Sigmoid colon (tissue), 7 donors: ENCODE measurements around the gene MGRN1. TPM values are rescaled to one million over a fixed set of nuclear protein-coding genes. Genes with fewer than 3 reads are reported as not detected.

Experiments
- DNase-seq: peaks from one replicate; pipeline ENCODE4 v3.0.0-alpha.2; 2019
- H3K27ac ChIP-seq, 4 donors: fragments of 200-600 bp; sonication (generic); one replicate each; pipeline ENCODE4 v1.5.1; 2016 to 2019; ENCODE audit warnings: mild to moderate bottlenecking in 1 of 4
- H3K27me3 ChIP-seq, 3 donors: fragments of 200-600 bp; sonication (generic); one replicate each; pipeline ENCODE4 v1.5.1; 2019; ENCODE audit warnings: mild to moderate bottlenecking in 1 of 3
- H3K36me3 ChIP-seq, 4 donors: fragments of 200-600 bp; sonication (generic); one replicate each; pipeline ENCODE4 v1.5.1; 2016 to 2019
- H3K4me1 ChIP-seq, 4 donors: fragments of 200-600 bp; sonication (generic); one replicate each; pipeline ENCODE4 v1.5.1; 2017 to 2019
- H3K4me3 ChIP-seq, 4 donors: fragments of 200-600 bp; sonication (generic); one replicate each; pipeline ENCODE4 v1.5.1; 2017 to 2019; ENCODE audit warnings: mild to moderate bottlenecking in 2 of 4, moderate library complexity in 1 of 4
- H3K9me3 ChIP-seq, 4 donors: fragments of 200-600 bp in 3 of 4; sonication (generic) in 3 of 4; one replicate each; pipeline versions ENCODE4 v1.5.1 to v1.6.1; 2013 to 2019
- EP300 ChIP-seq, 4 donors: sonication (generic); formaldehyde crosslinking; IDR thresholded peaks; one replicate each; pipeline ENCODE4 v1.6.1; 2017; ENCODE audit warnings: antibody characterized with exemption in 4 of 4
- POLR2A ChIP-seq, 2 donors: fragments of 450-650 bp; IDR thresholded peaks; one replicate each; pipeline ENCODE4 v1.6.1; 2016; ENCODE audit warnings: antibody characterized with exemption in 2 of 2, mild to moderate bottlenecking in 2 of 2, moderate library complexity in 2 of 2
- POLR2AphosphoS5 ChIP-seq, 4 donors: sonication (generic); formaldehyde crosslinking; IDR thresholded peaks; one replicate each; pipeline ENCODE4 v1.6.1; 2017; ENCODE audit warnings: antibody characterized with exemption in 4 of 4
- WGBS, 2 donors: extraction: QIAGEN DNeasy Blood & Tissue Kit; methylation state at CpG; one replicate each; pipeline ENCODE4 v1.1.7; 2013; 5-methylcytosine and 5-hydroxymethylcytosine counted together
- intact Hi-C: fragments of 100-400 bp; cut with DNase I; formaldehyde crosslinking; loops from one replicate; pipeline ENCODE4 v1.15.1; 2023
- polyA plus RNA-seq, 3 donors: library from polyadenylated mRNA; stranded (reverse); fragments of 200-250 nt; gene quantifications; one replicate each; pipeline ENCODE4 v1.2.3, GENCODE V29; 2013
- total RNA-seq, 4 donors: library from RNA; depleted of rRNA; stranded (reverse); fragments of >200 nt; gene quantifications; one replicate each; pipeline ENCODE4 v1.1.0, GENCODE V29; 2016
- TF ChIP-seq, protein P1 (sequence below), 4 experiments: fragments of 450-650 bp in 3 of 4; fragments of 200-600 bp in 1 of 4; IDR thresholded peaks; one replicate each; pipeline ENCODE4 v1.5.1; 2016 to 2019; ENCODE audit warnings: antibody characterized with exemption in 4 of 4, mild to moderate bottlenecking in 3 of 4, moderate library complexity in 2 of 4
- donor health status: healthy with polysubstance abuse.
- donor health status: Bipolar disorder and iron deficiency.
- donor health status: healthy.

The MGRN1 gene
- total and polyA plus RNA-seq, 7 donors = 16.8 to 37.9 (median 28.2) TPM

DNA sequence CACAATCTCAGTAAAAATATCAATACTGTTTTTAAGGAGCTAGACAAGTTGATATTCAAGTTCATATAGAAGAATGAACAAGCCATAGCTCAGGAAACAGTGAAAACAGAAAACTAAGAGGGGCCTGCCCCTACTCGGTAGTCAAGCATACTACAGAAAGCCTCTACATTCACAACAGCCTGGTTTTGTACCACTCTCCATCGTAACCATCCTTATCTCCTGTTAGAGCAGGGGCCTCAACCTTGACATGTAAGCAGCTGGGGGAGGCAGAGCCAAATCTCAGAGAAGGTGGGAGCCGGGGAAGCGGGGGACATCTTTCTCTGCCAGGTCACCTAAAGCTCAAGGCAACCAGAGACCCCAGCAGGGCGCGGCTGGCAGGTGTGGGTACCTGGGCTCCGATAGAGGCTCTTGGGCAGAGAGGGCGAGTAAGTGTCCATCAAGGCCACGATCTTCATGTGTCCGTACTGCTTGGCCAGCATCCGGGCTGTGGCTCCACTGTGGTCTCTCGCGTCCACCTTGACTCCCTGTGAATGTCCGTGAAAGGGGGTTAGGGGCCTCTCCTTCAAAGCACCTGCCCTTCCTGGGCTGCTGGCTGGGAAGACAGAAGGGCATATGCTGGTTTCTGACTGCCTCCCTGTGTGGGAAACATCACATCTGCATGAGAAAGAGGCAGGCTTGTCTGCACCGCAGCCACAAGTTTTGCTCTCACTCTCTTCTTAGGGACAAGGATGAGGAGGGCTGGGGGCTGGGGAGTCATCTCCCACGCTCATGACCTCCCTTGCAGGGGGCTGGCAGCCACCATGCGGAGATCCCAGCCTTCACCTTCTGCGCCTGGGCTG, 89.3 kb downstream of the MGRN1 start:
- TF ChIP-seq, protein P1, sequence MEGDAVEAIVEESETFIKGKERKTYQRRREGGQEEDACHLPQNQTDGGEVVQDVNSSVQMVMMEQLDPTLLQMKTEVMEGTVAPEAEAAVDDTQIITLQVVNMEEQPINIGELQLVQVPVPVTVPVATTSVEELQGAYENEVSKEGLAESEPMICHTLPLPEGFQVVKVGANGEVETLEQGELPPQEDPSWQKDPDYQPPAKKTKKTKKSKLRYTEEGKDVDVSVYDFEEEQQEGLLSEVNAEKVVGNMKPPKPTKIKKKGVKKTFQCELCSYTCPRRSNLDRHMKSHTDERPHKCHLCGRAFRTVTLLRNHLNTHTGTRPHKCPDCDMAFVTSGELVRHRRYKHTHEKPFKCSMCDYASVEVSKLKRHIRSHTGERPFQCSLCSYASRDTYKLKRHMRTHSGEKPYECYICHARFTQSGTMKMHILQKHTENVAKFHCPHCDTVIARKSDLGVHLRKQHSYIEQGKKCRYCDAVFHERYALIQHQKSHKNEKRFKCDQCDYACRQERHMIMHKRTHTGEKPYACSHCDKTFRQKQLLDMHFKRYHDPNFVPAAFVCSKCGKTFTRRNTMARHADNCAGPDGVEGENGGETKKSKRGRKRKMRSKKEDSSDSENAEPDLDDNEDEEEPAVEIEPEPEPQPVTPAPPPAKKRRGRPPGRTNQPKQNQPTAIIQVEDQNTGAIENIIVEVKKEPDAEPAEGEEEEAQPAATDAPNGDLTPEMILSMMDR (IDR thresholded peaks at IDR 0.05) = no peak
- TF ChIP-seq POLR2AphosphoS5 (IDR thresholded peaks at IDR 0.05) (no peak), EP300 (IDR thresholded peaks at IDR 0.05) (no peak), POLR2A (IDR thresholded peaks at IDR 0.05) (no peak)
- no peak overlapping the region for H3K27ac ChIP-seq
- no peaks in the 10 kb centered on the region for H3K9me3 ChIP-seq
- intact Hi-C loops = no loop called here
- WGBS, 2 donors = 92 to 94% methylated on average over 18 of the region's 18 CpGs
- no peaks in the 10 kb centered on the region for H3K27me3 ChIP-seq
- peaks cover 0 to 70% (median 8%) of the 10 kb centered on the region in 4 donors for H3K36me3 ChIP-seq
- no peaks in the 10 kb centered on the region for H3K4me1 ChIP-seq
- no peak for DNase-seq
- H3K4me3 ChIP-seq = no peak overlapping the region

DNA sequence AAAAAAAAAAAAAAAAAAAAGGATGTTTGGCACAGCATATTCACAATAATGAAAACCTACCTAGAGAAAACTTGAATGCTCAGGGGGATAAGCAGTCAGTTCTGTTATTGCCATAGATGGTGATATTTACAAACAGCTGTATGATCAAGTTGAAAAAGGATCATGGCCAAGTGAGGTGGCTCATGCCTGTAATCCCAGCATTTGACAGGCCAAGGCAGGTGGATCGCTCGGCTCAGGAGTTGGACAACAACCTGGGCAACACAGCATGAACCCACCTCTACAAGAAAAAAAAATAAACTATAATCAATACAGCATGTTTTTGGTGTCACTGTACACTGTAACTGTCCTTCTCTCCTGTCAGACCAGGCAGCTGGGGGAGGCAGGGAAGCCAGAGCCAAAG, 90.4 kb downstream of the MGRN1 start:
- intact Hi-C loops = no loop called here
- WGBS, 2 donors = 89 to 96% methylated on average over 2 of the region's 2 CpGs
- no peak for TF ChIP-seq EP300 (IDR thresholded peaks at IDR 0.05)
- TF ChIP-seq, protein P1 (IDR thresholded peaks at IDR 0.05) = no peak
- TF ChIP-seq POLR2AphosphoS5 (IDR thresholded peaks at IDR 0.05) = no peak
- TF ChIP-seq POLR2A (IDR thresholded peaks at IDR 0.05) = no peak
- H3K27ac ChIP-seq = no peak overlapping the region
- H3K4me1 ChIP-seq = no peaks in the 10 kb centered on the region
- peaks cover 0 to 68% (median 7%) of the 10 kb centered on the region in 4 donors for H3K36me3 ChIP-seq
- DNase-seq = no peak
- H3K4me3 ChIP-seq = no peak overlapping the region
- H3K27me3 ChIP-seq = no peaks in the 10 kb centered on the region
- no peaks in the 10 kb centered on the region for H3K9me3 ChIP-seq

DNA sequence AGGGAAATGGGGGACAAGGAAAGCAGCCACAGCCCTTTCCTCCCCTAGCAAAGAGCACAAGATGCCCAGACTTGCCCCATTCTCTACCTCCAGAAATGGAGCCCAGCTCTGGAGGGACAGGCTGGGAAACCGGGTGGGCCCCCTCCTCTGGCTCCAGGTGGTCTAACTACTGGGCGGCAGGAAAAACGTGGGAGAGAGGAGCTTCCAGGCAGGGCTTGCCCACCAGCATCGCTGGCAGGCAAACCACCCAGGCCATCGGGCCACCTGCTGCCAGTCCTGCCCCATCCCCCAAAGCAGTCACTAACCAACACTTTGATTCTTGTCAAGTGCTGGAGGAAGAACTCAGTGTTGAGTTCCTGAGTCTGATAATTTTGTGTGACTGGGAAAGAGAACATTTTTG, 93.8 kb downstream of the MGRN1 start:
- Histone ChIP-seq H3K4me1 (no peaks in the 10 kb centered on the region), H3K27me3 (no peaks in the 10 kb centered on the region), H3K27ac (no peak overlapping the region), H3K9me3 (no peaks in the 10 kb centered on the region), H3K36me3 (peaks cover 0 to 51% (median 4%) of the 10 kb centered on the region in 4 donors), H3K4me3 (no peak overlapping the region)
- intact Hi-C loops = no loop called here
- WGBS, 2 donors = 86 to 89% methylated on average over 5 of the region's 5 CpGs
- no peak for DNase-seq
- TF ChIP-seq EP300 (IDR thresholded peaks at IDR 0.05) (no peak), POLR2A (IDR thresholded peaks at IDR 0.05) (no peak), POLR2AphosphoS5 (IDR thresholded peaks at IDR 0.05) (no peak)
- TF ChIP-seq, protein P1 (IDR thresholded peaks at IDR 0.05) = no peak

DNA sequence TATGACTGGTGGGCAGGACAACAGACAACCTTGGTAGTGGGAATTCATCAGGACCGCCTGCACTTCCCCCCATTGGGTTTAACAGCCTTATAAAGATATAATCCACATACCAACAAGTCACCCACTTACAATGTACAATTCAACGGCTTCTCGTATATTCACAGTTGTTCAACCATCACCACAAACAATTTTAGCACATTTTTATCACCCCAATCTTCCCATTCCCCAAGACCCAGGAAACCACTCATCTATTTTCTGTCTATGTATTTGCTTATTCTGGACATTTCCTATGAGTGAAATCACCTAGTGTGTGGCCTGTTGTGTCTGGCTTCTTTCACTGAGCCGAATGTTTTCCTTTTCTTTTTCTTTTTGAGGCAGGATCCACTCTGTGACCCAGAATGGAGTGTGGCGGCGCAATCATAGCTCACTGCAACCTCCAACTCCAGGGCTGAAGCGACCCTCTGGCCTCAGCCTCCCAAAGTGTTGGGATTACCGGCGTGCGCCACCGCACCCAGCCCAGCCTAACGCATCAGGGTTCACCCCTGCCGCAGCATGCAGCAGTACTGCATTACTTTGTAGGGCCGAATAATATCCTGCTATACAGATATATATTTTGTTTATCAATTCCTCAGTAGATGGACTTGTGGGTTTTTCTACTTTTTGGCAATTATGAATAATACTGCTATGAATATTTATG, 98.6 kb downstream of the MGRN1 start:
- TF ChIP-seq POLR2A (IDR thresholded peaks at IDR 0.05) (no peak), POLR2AphosphoS5 (IDR thresholded peaks at IDR 0.05) (no peak), EP300 (IDR thresholded peaks at IDR 0.05) (no peak)
- TF ChIP-seq, protein P1 (IDR thresholded peaks at IDR 0.05) = no peak
- no peak overlapping the region for H3K4me3 ChIP-seq
- no peak overlapping the region for H3K27ac ChIP-seq
- intact Hi-C loops = no loop called here
- no peak for DNase-seq
- peaks cover 6 to 56% (median 13%) of the 10 kb centered on the region in 4 donors for H3K36me3 ChIP-seq
- no peaks in the 10 kb centered on the region for H3K27me3 ChIP-seq
- no peaks in the 10 kb centered on the region for H3K4me1 ChIP-seq
- 96 to 97% methylated on average over 14 of the region's 14 CpGs for WGBS, 2 donors
- H3K9me3 ChIP-seq = no peaks in the 10 kb centered on the region
